HG03039 (cell line): Measurements from ENCODE around the gene USP3.
"Not testable (repeated sequence)": the region's sequence is repeated elsewhere in the genome, so short reads cannot be mapped to it uniquely, and the experiment has no call there.

Source experiments
- ATAC-seq: cut with Tn5 transposase; IDR thresholded peaks from one replicate; pipeline ENCODE4 v1.9.1; 2021; ENCODE audit warnings: mild to moderate bottlenecking, moderate library complexity; ENCODE audit not compliant: unreplicated experiment

USP3 gene

DNA sequence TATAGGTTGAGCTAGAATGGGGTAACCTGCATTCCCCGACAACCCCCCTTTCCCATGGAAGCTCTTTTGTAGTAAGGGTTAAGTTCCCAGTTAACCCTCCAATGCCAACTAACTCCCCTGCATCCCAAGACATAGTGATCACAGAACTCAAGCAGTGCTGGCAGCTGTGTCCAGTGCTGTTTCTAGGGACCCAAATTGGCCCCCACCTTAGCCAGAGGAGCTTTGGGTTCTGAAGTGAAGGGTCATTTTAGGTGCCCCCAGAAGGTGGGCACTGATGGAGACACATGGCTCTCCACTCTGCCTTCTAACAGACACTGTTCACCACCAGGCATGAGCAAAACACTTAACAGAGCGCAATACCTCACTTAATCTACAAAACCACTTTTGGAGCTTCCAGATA is 99.9 kb downstream of the USP3 start:
- ATAC-seq = no peak

DNA sequence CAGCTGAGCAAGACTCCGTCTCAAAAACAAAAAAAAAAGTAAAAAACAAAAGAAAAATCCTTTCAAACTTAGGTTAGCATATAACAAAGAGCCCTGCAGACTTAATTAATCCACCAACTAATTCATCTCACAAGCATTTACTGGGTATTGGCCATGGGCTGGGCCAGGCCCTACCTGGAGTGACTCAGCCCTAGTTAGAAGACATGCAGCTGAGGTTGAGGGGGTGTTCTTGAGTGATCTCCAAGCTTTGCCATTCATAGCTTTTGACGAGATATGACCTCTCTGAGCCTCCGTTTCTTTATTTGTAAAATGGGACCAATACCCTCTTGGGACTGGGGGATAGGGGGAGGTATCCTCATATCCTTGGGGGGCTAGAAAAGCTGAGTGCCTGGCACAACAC is 100.6 kb downstream of the USP3 start:
- ATAC-seq = no peak

DNA sequence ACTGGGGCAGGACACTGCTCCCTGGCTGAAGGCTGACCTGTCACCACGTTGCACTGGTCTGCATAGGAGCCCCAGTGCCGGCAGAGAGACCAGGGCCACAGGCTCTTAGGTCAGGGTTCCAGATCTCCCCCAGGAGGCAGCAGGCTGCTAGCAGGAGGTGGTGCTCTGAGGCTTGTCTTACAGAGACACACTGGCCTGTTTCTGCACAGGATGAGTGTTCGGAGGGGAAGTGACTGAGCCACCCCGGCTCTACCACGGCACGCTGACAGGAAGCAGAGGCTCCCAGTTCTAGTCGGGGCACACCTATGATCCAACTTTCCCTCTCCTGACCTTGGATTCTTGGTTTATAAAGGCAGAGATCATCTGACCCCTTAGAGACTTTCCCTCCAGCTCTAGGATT is 101.4 kb downstream of the USP3 start:
- ATAC-seq = no peak

DNA sequence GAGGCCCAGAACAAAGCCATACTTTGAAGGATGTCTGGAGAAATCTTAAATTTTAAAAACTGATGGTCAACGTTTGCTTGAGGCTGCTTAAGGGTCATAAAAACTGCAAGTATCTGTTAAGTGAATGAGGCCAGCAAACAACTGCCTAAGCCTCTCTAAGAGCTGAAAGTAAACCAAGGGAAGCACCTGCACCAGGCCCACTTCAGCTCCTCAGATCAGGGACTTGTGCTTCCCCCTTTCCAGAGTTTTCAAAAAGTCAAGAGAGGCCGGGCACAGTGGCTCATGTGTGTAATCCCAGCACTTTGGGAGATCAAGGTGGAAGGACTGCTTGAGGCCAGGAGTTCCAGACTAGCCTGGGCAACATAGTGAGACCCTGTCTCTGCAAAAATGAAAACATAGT is 101.9 kb downstream of the USP3 start:
- no peak for ATAC-seq

- no peak for ATAC-seq
These were observed 104.6 kb downstream of the USP3 start for GRCh38 chr15:63608989-63609388.

GRCh38 chr15:63609448-63609847 is 105.1 kb downstream of the USP3 start:
- no peak for ATAC-seq

DNA sequence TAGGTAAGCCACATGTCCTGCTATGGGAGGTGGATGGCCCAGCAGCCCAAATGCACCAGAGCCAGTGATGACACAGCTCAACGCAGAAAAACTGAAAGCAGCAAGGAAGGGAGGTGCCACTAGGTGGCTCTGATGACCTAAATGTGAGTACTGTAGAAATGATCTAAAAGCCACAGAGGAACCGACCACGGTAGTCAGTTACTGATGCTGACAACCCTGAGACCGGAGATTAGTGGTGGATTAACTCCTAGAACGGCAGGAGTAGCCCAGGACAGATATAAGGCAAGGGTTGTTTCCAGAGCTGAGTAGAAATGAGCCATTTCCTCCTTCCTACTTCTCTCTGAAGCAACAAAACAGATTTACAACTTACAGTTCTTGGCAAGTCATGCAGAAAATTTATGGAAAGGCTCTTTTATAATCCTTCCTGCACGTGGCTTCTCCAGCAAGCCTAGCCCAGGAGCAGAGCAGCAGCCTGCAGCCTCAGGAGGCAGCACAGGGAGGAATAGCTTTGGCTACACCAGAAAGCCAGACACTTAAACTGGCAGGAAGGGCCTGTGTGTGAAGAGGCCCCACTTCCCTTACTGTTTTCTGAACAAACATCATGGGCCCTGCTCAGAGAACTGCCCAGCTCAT is 105.9 kb downstream of the USP3 start:
- ATAC-seq = no peak

- no peak for ATAC-seq
These were observed 106.8 kb downstream of the USP3 start for GRCh38 chr15:63611177-63611576.

GRCh38 chr15:63612300-63612699 is 107.9 kb downstream of the USP3 start:
- ATAC-seq = no peak

DNA sequence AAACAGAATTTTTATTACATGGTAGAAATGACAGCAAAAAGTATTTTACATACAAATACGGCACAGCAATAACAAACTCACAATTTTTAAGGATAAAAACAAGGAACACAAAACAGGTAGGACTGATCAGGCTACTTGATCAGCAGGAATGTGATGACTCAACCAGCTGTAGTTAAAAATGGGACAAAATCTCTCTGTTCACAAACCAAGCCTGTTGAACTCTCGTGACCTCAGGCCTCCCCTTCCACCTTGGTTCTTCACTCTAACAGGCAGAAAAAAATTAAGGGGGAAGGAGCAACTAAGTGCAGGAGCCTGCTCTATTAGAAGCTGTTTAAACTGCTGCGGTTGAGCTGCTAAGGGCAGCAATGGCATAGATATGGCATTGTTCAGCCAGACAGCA is 111.5 kb downstream of the USP3 start:
- ATAC-seq = no peak

GRCh38 chr15:63617147-63617546 is 112.8 kb downstream of the USP3 start:
- ATAC-seq = not testable (repeated sequence)

DNA sequence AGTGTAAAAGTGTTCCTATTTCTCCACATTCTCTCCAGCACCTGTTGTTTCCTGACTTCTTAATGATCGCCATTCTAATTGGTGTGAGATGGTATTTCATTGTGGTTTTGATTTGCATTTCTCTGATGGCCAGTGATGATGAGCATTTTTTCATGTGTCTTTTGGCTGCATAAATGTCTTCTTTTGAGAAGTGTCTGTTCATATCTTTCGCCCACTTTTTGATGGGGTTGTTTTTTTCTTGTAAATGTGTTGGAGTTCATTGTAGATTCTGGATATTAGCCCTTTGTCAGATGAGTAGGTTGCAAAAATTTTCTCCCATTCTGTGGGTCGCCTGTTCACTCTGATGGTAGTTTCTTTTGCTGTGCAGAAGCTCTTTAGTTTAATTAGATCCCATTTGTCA is 113.2 kb downstream of the USP3 start:
- not testable (repeated sequence) for ATAC-seq

DNA sequence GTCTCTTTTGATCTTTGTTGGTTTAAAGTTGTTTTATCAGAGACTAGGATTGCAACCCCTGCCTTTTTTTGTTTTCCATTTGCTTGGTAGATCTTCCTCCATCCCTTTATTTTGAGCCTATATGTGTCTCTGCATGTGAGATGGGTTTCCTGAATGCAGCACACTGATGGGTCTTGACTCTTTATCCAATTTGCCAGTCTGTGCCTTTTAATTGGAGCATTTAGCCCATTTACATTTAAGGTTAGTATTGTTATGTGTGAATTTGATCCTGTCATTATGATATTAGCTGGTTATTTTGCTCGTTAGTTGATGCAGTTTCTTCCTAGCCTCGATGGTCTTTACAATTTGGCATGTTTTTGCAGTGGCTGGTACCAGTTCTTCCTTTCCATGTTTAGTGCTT is 116.4 kb downstream of the USP3 start:
- not testable (repeated sequence) for ATAC-seq

DNA sequence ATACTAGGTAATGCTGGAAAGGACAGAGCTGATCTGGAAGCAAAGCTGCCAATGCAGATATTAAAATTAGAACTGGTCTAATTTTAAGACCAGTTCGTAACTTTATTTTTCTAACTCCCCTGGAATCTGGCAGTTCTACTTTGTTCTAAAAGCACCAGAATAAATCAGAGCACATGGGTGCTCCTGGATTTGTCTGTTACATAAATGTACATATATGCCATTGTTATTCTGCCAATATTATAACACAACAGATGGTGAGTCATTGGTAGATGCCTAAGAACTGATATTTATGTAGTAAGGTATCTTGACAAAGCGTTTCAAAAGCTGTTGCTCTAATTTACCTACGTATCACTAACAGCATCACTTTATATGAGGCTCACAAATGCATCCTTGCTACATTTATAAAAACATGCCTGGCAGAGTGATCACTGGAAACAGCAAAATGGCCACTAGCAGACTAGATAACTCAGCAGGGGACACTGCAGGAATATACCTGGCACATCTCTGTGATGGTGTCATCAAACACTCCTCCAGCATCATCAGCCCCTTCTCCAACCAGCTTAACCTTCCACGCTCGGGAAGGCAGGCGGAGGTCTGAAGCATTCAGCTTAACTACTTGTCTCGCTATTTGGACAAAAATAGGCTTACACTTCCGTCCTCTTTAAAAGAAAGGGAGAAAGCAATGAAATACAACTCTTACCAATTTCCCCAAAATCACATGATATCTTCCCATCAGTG is 119.0 kb downstream of the USP3 start:
- ATAC-seq = no peak

GRCh38 chr15:63626955-63627354 is 122.6 kb downstream of the USP3 start:
- no peak for ATAC-seq

- no peak for ATAC-seq
These were observed 123.9 kb downstream of the USP3 start for GRCh38 chr15:63628123-63628822.

DNA sequence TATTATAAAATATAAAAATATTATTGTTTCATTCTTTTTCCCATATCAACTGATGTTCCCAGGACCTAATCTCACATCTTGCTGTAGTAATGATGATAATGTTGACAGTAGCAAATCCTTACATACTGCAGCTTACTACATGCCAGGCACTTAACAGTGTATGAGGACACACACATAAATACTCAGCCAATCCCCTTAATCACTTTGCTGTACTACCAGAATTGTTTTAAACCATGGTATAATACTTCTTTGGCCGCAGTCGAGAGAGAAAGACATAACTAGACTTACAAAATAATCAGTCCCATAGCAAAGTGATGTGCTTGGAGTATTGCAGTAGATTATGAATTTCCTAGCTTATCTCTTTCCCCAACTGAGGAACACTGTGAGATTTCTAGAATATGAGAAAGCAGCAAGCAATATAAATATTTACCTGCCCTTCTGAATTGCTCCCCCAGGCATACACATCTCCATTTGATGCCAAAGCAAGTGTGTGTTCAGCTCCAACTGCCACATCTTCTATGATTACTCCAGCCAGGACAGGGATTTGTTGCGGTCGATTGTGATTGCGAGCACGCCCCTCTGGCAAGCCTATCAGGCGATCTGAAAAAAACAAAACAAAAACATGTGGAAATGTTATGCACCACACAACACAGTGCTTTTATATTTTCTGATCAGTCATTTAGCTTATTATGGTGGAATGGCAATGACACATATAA is 125.8 kb downstream of the USP3 start:
- no peak for ATAC-seq

GRCh38 chr15:63633312-63633711 is 128.9 kb downstream of the USP3 start:
- ATAC-seq = no peak

DNA sequence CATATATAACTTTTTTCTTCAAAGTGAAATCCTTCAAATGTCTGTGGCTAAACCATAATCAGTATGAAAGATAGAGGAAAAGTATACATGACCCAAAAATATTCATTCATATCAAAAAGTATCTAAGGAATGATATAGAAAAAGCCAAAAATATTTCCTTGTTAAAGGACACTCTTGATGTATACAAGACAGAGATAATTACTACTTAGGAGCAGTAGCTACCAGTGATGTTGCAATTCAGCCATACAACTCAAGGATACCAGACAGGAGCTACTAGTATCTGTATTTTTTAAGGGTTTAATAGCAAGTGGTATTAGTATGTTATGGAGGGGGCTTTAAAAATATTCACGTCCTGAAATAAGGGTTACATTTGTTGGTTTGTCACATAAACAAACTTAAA is 129.8 kb downstream of the USP3 start:
- no peak for ATAC-seq

GRCh38 chr15:63636518-63637061 is 132.2 kb downstream of the USP3 start:
- no peak for ATAC-seq

- no peak for ATAC-seq
These were observed 134.4 kb downstream of the USP3 start for GRCh38 chr15:63638839-63639238.
